Posterior vena cava (tissue), 2 donors: ENCODE data around the gene TBX5. TPM values are rescaled to one million over a fixed set of nuclear protein-coding genes. Genes with fewer than 3 reads are reported as not detected.
A peak's percentile ranks its signal among the peaks of the same experiment; 100 is the strongest.

ENCODE experiments used
- DNase-seq: peaks from one replicate; pipeline ENCODE4 v3.0.0-alpha.2; 2020; ENCODE audit warnings: low spot score
- intact Hi-C, 2 donors: fragments of 100-400 bp; cut with DNase I; formaldehyde crosslinking; loops; one replicate each; pipeline versions ENCODE4 v1.14.1 to v1.14.2; 2022 to 2023
- long read RNA-seq, 2 donors: library from polyadenylated mRNA; unstranded; transcript quantifications; one replicate each; pipeline ENCODE4 v2.0.0, GENCODE V29; 2020 to 2021
- total RNA-seq, 2 donors: library from RNA; stranded (reverse); fragmentation: NEBNext Ultra II Directional; extraction: Animal tissue kit (Norgen Biotek cat#: 25700); gene quantifications; one replicate each; pipeline ENCODE4 v1.2.1, GENCODE V29; 2021
- donor health status: DM: yes; HTN: yes; CAD: no.
- donor health status: DM: yes; HTN: yes; CAD: no.

TBX5 gene
- total RNA-seq = not detected
- long read RNA-seq, donor 1 = 0 reads
- long read RNA-seq, donor 2 = 0 reads

DNA sequence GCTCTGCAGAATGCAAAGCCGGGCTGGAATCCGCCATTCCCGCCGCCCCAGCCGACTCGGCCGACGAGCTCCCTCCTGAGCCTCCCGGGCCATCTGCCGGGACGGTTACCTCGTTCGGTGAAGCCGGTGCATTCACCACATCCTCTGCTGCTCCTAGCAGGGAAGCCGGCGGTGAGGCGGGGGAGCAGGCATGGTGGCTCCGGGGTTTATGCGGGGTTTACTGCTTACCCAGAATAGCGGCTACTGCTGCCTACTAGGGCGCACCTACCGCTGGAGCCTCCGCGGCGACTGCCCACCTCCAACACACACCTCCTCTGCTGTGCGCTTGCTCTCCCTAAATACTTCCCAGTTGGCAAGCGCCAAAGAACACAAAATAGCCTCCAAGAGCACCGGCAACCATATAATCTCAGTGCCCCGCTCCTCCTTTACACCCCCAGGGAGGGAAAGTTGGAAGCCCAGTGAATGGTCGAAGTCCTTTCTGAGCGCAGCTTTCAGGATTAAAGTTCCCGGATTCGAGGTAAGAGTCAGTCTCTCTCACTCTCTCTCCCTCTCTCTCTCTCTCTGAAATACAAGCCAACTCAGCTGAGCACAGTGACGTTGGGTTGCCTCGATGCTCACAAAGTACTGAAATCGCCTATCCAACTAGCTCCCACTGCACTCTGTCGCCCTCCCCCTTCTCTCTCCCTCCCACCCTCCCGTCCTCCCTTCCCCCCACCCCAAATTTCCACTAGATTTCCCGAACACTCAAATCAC, at the start of gene TBX5:
TBX5 (minus strand) TSS at position 626 of the 753 bp plus-strand sequence. CDS start 2,246 bp downstream, outside the sequence.
- intact Hi-C loops = no loop called here
- no peak for DNase-seq

DNA sequence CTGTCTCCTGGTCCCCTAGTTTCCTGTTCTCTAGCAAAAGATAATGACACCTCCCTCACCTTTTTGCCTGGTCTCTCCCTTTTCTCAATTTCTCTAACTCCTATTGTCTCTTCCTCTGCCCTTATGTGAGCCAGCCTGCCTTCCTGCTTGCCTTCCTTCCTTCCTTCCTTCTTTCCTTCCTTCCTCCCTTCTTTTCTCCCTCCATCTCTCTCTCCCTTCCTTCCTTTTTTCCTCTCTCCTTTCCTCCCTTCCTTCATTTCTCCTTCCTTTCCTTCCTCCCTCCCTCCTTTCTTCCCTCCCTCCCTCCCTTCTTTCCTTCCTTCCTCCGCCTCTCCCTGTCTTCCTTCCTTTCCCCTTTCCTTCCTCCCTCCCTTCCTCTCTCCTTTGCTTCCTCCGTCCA, 45.7 kb upstream of the TBX5 start:
- intact Hi-C loops = no loop called here
- DNase-seq = no peak

DNA sequence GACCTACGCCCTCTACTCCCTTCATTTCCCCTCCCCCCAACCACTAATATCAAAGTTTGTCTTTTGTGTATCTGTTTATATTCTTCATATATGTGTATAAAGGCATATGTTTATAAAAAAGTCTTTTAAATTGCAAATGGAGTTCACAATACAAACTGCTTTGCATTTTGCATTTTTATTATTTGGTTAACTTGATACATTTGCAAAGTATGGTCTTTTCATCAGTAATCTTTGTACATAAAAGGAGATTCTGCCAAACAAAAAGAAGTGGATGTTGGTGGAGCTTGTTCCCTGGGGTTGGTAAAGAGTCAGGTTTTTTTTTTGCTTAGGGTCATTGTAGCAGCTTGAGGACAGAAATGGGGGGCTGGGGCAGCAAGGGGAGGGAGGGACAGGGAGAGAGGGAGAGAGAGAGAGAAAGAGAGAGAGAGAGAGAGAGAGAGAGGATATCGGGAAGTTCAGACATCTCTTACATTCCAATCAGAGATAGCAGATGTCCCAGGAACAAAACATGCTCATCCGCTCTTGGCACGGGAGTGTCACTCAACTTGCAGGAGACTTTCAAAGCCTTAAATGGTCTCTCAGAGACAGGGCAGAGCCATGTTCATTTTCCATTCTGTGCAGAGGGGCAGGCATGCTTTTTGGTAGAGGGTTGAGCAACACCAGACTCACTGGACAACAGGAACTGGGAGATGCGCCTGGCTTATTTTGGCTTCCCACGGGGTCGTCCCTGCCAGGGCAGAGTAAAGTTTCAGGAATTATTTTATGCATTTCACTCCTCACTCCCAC, 44.8 kb upstream of the TBX5 start:
- intact Hi-C loops = no loop called here
- DNase-seq = no peak

DNA sequence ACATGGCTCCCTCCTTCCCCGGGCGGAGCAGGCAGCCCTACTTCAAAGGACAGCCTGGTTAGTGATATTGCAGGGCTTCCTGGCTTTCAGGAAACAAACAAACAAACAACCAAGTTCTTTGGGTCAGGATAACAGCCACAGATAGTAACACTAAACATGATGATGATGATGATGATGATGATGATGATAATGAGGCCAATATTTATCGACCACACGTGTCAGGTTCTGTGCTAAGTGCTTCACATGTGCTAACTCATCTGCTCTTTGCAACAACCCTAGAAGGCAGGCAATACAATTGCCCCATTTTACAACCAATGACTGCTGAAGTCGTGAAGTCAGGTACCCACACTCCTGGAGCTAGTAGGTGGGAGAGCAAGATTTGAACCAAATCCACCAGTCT, 44.1 kb upstream of the TBX5 start:
- intact Hi-C loops = no loop called here
- no peak for DNase-seq

DNA sequence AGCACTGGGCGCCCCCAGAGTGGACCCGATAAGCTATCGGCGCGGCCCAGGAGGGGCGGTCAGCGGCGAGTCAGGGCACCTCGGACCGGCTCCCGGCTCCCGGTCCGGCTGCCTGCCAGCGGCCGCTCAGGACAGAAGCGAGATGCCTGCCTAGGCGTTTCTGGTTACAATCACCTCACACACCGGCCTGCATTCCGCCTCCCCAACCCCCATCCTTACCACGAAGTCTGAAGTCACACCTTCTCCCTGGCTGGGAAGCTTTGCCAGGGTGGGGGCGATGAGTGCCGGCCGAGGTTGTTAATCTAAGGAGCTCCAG, 42.6 kb upstream of the TBX5 start:
- DNase-seq = peak; percentile 75
- intact Hi-C loops = no loop called here

DNA sequence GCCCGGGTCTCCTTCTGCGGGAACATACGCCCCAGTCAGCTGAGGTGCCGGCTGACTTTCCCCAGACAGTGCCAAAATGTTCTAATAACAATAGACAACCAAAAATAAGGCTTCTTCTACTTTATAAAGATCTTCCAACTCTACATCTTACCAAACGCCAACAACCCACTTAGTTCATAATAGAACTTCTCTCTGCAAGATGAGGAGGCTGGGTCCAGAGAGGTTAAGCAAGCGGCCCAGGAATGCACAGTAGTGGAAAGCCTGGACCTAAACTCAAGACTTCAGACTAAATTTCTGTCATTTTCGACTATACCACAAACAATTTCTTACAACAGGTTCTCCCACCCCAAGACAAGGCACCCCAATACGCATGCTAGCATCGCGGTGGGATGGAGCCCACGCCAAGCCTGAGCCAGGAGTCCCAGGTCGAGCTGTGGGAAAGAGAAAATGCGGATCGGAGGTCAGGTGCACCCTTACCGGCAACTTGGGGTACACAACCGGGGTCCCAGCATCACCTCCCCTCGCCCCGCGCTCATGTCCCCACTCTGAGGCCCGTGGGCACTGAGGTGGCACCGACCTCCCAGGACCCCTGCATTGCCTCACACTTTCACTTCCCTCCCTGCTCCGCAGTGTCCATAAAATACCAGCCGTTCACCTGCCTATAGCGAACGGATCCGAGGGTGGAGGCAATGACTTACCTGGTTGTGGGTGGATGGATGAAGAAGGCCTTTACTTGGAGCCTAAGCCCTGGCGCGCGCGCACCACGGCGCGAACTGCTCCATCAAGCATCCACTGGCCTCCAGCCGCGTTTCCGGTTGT, 42.1 kb upstream of the TBX5 start:
- intact Hi-C loops = no loop called here
- DNase-seq = no peak

DNA sequence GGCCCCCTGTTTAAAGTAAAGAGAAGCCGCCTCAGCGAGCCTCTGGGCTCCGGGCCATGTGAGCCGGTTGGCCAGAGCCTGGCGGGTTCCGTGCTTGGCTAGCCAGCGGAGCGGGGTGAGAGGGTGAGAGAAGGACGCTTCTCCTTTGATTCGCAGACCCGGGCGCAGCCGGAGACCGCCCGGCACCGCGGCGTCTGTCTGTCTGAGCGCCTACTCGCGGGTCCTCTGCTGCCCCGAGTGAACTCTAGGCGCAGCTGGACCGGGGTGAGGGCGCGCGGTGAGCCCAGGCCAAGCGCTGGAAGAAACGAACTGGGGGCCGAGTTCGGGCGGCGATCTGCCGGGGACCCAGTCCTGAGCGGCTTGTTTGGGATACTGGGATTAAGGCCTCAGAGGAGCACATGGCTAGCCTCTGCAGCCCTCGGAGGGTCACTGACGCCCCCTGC, 41.4 kb upstream of the TBX5 start:
- DNase-seq = no peak
- intact Hi-C loops = no loop called here

DNA sequence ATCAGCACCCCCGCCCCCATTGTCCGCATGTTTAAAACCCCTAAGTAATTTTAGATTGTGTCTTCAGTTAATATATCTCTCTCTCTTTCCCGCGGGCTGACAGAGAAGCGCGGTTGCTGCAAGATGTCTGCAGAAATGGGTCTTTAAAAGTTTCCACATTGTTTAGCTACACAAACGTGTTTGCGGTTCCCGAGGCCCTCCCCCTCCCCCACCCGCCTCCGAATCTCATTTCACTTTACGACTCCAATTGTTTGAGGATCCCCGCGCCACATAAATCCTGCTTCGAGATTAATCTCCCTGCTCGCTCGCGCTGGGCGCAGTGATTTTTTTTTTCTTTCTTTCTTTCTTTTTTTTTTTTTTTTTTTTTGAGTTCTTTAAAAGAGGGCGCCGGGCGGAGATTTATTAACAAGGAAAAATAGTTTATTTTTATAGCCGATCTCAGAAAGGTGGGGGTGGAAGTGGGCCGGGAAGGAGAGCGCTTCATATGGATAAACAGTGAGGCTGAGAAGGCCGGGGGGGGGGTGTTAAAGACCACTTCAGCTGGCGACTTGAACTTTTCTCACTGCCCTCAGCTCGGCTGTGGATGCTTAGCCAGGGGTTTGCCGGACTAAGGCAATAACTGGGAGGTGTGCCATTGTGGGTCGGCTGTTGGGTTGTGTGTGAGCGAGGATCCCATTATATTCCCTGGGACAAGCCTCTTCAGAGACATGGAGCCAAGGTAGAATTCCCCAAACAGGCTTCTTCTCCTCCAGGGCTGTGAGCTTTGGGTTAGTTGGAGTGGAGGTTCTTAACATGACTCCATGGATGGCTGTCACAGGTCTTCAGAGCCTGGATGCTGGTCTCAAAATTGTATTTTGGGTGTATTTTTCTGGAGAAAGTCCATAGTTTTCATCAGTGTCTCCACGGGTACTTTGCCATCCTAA, 39.7 kb upstream of the TBX5 start:
- intact Hi-C loops = no loop called here

DNA sequence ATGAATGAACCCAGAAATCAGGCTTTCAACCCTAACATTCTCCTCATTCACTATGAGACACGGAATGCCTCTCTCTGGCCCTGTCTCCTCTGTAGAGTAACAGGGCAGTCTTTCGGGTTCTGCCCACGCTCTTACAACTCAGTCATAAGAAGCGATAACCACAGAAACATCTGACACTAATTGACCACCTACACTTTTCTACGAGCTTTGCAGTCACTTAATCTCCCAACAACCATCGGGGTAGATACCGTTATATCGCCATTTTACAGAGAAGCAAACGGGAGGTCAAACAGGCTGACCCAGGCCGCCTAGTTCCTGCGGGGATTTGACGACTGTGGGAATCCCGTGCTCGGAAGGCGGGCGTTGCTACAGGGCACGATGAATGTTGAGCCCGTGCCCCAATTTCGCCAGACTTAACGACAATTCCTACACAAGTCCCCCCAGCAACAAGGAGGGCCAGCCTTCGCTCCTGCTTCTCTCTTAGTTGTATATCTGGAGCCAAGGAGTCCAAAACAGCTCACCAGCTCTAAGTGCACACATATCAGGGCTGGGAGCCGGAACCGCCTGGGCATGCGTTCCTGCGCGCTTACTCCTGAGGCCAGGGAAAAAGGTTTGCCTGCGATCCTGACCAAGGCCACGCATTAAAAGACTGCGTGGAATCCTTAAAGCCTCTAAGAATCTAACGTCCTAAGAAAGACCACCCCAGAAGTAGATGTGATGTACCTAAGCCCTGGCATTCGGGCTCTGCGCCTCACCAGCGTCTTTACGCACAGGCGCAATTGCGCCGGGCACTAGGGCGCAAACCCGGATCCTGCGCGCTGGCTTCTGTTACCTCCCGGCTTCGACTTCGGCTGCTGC, 38.7 kb upstream of the TBX5 start:
- no peak for DNase-seq
- intact Hi-C loops = no loop called here

More for the DNA sequence above, 39.7 kb upstream of the TBX5 start:
- no peak for DNase-seq

DNA sequence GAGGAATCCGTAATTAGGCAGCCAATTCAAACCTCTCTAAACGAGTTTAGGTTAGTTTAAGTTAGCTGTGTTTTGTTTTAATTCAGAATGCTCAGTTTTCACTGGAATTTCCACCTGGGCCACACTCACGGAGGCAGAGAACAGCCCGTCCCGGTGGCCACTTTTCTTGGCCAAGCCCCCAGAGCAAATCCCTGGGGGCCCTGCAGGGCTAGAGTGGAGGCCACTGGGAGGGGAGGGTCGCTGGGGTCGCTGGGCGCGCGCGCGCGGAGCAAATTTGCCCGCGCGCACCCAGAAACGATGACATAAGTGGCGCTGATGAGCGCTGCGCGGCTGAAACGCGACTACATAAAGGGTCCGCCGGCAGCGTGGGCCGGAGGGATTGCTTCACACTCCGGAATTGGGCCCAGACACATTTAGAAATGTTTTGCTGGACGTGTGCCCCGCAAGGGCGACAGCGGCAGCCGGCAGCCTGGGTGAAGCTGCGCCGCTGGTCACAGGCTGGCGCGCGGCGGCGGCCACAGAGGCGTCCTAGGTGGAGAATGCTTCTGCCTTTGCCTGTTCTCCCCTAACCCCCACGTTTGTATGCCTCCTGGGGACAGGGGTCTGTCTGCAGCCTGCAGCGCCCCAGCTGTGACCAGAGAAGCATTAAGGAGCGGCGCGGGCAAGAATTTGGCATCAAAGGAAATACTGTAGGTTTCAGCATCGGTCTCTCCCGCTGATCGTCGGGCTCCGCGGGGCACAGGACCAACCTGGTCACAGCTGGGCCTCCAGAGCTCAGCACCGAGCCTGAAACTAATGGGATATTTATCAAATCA, 37.9 kb upstream of the TBX5 start:
- intact Hi-C loops = no loop called here
- DNase-seq = no peak

DNA sequence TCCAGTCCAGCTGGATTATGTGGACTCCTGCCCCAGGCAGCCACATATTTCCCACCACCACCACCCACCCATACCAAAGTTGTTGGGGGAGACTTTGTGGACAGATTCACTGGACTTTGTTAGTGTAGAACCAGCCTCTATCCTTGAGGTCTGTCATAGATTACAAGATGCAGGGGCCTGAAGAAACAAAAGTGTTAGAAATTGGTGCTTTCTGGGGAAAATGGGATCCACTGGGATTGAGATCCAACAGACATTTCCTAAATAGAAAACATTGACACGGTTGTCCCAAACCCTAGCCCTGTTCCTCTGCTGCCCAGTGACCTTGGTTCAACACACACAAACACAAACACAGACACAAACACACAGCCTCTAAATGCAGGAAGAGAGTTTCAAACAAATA, 36.6 kb upstream of the TBX5 start:
- intact Hi-C loops = no loop called here
- DNase-seq = no peak

DNA sequence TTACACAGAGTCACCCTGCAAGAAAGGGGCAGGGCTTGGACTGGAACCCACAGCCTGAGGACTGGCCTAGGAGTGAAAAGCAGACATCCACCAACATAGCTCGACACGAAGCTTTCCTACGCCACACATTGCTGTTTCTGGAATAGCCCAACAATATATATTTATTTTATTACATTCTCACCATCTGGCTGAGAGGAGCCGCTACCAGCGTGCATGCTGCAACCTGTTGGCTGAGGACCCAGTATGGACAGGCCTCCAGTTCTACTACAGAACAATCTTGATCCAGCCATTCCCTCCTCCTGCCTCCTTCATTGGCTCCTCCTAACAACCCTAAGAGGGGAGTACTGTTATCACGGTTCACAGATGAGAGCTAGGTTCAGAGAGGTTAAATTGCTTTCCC, 35.6 kb upstream of the TBX5 start:
- no peak for DNase-seq
- intact Hi-C loops = no loop called here

DNA sequence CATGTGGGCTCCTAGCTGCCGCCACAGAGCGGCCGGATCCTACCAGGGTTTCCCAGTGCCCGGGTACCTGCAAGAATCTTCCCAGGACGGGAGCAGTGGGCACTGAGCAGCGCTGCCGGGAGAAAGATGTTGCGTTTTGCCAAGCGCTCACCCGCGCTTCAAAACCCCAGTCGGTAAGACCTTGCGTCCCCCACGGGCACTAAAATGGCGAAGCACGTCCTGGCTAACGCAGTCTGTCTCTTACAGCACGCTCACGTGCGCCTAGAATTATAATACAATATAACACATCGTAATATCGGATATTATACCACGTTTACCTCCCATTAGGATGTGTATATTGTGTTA, 35.1 kb upstream of the TBX5 start:
- intact Hi-C loops = no loop called here
- no peak for DNase-seq

DNA sequence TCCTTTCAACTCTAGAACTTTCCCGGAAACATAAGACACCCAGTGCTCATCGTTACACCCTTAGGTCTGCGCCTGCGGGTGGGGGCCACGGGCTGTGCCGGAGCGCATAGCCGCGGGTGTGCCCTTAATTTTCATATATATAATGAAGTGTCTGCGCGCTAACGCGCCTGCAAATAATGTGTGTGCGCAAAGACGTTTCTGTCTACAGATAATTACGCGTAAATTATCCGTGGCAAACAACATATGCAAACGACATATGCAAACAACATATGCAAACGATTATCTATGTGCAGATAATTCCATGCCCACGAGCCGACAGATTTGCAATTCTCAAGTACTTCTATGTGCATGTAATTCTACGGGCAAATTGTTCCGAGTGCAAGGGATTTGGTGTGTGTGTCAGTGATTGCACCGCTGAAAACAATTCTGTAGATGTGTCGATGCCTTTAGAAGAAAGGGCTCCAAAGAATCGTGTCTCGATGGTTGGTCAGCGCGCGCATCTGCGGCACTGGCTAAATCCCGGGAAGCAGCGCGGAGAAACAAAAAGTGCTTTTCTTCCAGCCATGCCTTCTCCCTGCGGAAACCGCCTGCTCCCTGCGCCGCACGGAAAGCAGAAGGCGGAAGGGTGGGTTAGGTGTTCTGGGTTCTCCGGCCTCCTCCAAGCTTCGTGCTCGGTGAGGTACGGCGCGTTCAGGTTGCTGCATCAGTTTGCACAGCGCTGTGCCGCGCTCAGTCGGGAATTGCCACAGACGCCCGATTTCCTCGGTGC, 34.5 kb upstream of the TBX5 start:
- intact Hi-C loops = no loop called here

DNA sequence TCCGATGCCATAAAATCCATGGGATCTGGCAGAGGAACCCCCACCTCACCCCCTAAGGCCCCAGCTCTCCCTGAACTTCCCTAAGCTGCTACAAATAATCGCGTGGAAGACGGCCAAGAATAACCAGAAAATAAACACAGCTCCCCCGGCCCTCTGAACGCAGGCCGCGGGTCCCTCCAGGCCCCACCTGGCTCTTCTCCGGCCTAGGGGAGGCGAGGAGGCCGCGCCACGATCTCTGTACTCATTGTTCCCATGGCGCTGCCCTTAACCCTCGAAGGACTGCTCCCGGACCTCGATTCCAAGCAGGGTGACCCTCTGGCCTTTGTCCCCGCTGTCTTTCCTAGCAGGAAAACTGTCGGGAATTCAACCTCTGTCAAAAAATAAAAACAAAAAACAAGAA, 33.9 kb upstream of the TBX5 start:
- intact Hi-C loops = no loop called here
- no peak for DNase-seq

More for the DNA sequence above, 34.5 kb upstream of the TBX5 start:
- no peak for DNase-seq

DNA sequence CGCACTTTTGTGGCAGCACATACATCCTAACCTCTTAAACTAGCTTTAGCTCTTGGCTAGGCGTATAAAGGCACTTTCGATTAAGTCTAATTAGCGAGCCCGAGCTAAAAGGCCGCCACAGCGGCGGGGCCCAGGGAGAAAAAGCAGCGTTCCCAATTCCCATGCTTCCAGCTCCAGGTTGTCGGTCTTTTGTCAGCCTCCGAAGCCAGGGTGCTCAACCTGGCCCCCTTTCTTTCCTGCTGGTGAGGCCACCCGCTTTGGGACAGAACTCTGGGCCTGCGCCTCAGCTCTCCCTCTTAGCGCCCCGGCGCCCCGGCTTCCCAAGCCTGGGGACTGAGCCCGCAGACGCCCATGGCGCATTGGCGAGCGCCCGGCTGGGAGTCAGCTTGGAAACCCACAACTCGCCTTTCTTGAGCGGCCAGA, 33.3 kb upstream of the TBX5 start:
- no peak for DNase-seq
- intact Hi-C loops = no loop called here
